ENCODE measurements around the gene SOX6. TPM values are rescaled to one million over a fixed set of nuclear protein-coding genes. Genes with fewer than 3 reads are reported as not detected.

The SOX6 gene
- total RNA-seq, 1 experiment from 2014 or later: not detected

DNA sequence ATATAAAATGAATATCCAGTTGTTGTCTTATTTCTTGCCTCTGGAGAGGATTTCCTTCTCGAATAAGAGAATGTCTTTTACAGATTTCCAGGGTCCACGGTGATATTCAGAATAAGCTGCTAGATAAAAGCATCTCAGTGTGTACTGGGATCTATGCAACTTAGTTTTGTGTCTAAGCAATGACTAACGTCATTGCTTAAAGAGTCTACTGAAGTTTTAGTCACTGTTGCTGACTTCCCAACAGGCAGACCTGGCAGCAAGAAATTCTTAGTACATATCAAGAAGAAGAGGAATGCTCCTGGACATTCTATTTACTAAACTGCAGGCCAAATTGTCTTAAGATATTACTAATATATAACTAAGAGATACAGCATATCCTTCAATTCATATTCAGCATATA is 70.3 kb downstream of the SOX6 start:
- Histone ChIP-seq H2BK12ac (ENCODE audit: insufficient read length, low read depth, low read length) (no peak overlapping the region), H4K20me1 (ENCODE audit: control insufficient read depth, insufficient read depth, insufficient read length) (no peaks in the 10 kb centered on the region), H3K4me1 (ENCODE audit: insufficient read depth, low read length) (no peaks in the 10 kb centered on the region), H3K27ac (ENCODE audit: insufficient read length, low read depth, low read length) (no peak overlapping the region), H2BK120ac (ENCODE audit: low read depth, low read length, poor library complexity, severe bottlenecking) (no peak overlapping the region), H3K4ac (ENCODE audit: low read depth, low read length) (no peak overlapping the region), H3K4me2 (ENCODE audit: insufficient read depth, insufficient read length, low read length) (no peak overlapping the region), H3K56ac (ENCODE audit: insufficient read length, low read depth, low read length) (no peak overlapping the region), H2BK20ac (ENCODE audit: low read depth, low read length, poor library complexity, severe bottlenecking) (no peak overlapping the region), H3K27me3 (ENCODE audit: insufficient read depth, low read length) (no peaks in the 10 kb centered on the region), H3K18ac (ENCODE audit: insufficient read length, low read depth, low read length) (no peak overlapping the region), H4K5ac (ENCODE audit: insufficient read length, low read depth, low read length) (no peak overlapping the region), H2AK5ac (ENCODE audit: insufficient read length, low read length) (no peak overlapping the region), H3K23me2 (ENCODE audit: insufficient read length, low read depth, low read length, poor library complexity, severe bottlenecking) (no peaks in the 10 kb centered on the region), H4K8ac (replicated peaks; ENCODE audit: insufficient read length, low read depth, low read length) (no peak overlapping the region), H3K9me3 (ENCODE audit: control insufficient read depth, low read depth, low read length) (no peaks in the 10 kb centered on the region), H2BK5ac (ENCODE audit: insufficient read length, low read length) (no peak overlapping the region), H2AFZ (ENCODE audit: low read length) (no peak overlapping the region), H3K9ac (ENCODE audit: extremely low read depth, insufficient read length, low read length) (no peak overlapping the region), H2BK15ac (ENCODE audit: low read depth, low read length) (no peak overlapping the region), H3K23ac (ENCODE audit: insufficient read length, low read depth, low read length) (no peak overlapping the region), H3K14ac (ENCODE audit: insufficient read depth, low read length) (no peak overlapping the region), H4K91ac (ENCODE audit: insufficient read length, low read depth, low read length) (no peak overlapping the region), H3K79me2 (ENCODE audit: insufficient read depth, low read length) (no peaks in the 10 kb centered on the region), H3T11ph (ENCODE audit: low read length) (no peak overlapping the region), H3K79me1 (ENCODE audit: insufficient read depth, low read depth, low read length, poor library complexity, severe bottlenecking) (no peaks in the 10 kb centered on the region)
- Mint-ChIP-seq H3K9me3 (no peaks in the 10 kb centered on the region), H3K27me3 (ENCODE audit: low read depth) (0 out of 2 replicates have a peak, but pooled peaks cover 2% of the 10 kb centered on the region), H3K4me3 (no peak overlapping the region), H3K27ac (no peak overlapping the region), H3K4me1 (peaks cover 9 to 10% of the 10 kb centered on the region in 2 experiments; a peak in 3 of 4 replicates), H3K36me3 (ENCODE audit: insufficient read depth in 1 of 3, low read depth in 3 of 3) (no peaks in the 10 kb centered on the region)
- TF ChIP-seq, protein P1, sequence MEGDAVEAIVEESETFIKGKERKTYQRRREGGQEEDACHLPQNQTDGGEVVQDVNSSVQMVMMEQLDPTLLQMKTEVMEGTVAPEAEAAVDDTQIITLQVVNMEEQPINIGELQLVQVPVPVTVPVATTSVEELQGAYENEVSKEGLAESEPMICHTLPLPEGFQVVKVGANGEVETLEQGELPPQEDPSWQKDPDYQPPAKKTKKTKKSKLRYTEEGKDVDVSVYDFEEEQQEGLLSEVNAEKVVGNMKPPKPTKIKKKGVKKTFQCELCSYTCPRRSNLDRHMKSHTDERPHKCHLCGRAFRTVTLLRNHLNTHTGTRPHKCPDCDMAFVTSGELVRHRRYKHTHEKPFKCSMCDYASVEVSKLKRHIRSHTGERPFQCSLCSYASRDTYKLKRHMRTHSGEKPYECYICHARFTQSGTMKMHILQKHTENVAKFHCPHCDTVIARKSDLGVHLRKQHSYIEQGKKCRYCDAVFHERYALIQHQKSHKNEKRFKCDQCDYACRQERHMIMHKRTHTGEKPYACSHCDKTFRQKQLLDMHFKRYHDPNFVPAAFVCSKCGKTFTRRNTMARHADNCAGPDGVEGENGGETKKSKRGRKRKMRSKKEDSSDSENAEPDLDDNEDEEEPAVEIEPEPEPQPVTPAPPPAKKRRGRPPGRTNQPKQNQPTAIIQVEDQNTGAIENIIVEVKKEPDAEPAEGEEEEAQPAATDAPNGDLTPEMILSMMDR (conservative IDR thresholded peaks at IDR 0.05): no peak
- no peak for DNase-seq
- no CpG with 5 or more reads among the region's 3 CpGs for WGBS (ENCODE audit: extremely low coverage, insufficient read length, low lambda C conversion rate)
